Smooth muscle cell (in vitro differentiated cells): ENCODE measurements around the gene TMEM109. TPM values are rescaled to one million over a fixed set of nuclear protein-coding genes. Genes with fewer than 3 reads are reported as not detected.

ENCODE experiments used
- DNase-seq: peaks from one replicate; lab custom pipeline; 2025; ENCODE audit not compliant: unreplicated experiment; lab: John Stamatoyannopoulos, UW
- H2AFZ ChIP-seq: fragments of 200-600 bp; sonication (generic); 2 replicates; pipeline ENCODE4 v1.6.0; 2016; ENCODE audit warnings: antibody characterized with exemption, low read depth, mild to moderate bottlenecking
- H3F3A ChIP-seq: fragments of 200-600 bp; sonication (generic); 2 replicates; pipeline ENCODE4 v1.6.0; 2017; ENCODE audit warnings: antibody characterized with exemption, low read depth
- H3K27ac ChIP-seq: fragments of 200-600 bp; sonication (generic); 2 replicates; pipeline ENCODE4 v1.5.1; 2016; ENCODE audit warnings: low read depth, mild to moderate bottlenecking
- H3K27me3 ChIP-seq: fragments of 200-600 bp; sonication (generic); 2 replicates; pipeline ENCODE4 v1.6.1; 2016; ENCODE audit warnings: low read depth, mild to moderate bottlenecking
- H3K36me3 ChIP-seq: fragments of 200-600 bp; sonication (generic); 2 replicates; pipeline ENCODE4 v1.5.1; 2016; ENCODE audit warnings: low read depth
- H3K4me1 ChIP-seq: fragments of 200-600 bp; sonication (generic); 2 replicates; pipeline ENCODE4 v1.5.1; 2016; ENCODE audit warnings: low read depth
- H3K4me2 ChIP-seq: fragments of 200-600 bp; sonication (generic); 2 replicates; pipeline ENCODE4 v1.6.0; 2016; ENCODE audit warnings: mild to moderate bottlenecking
- H3K4me3 ChIP-seq: fragments of 200-600 bp; sonication (generic); 2 replicates; pipeline ENCODE4 v1.5.1; 2016; ENCODE audit warnings: mild to moderate bottlenecking
- H3K79me2 ChIP-seq: fragments of 200-600 bp; sonication (generic); 2 replicates; pipeline ENCODE4 v1.6.0; 2016; ENCODE audit warnings: low read depth, mild to moderate bottlenecking
- H3K9ac ChIP-seq: fragments of 200-600 bp; sonication (generic); 2 replicates; pipeline ENCODE4 v1.6.0; 2016; ENCODE audit warnings: low read depth
- H3K9me3 ChIP-seq: fragments of 200-600 bp; sonication (generic); replicated peaks from 2 replicates; pipeline ENCODE4 v1.5.1; 2016; ENCODE audit warnings: low read depth
- H4K20me1 ChIP-seq: fragments of 200-600 bp; sonication (generic); 2 replicates; pipeline ENCODE4 v1.6.0; 2016; ENCODE audit warnings: low read depth
- WGBS: methylation state at CpG from one replicate; pipeline ENCODE4 v1.1.7; 2016; ENCODE audit warnings: low lambda C conversion rate; 5-methylcytosine and 5-hydroxymethylcytosine counted together
- polyA plus RNA-seq: library from polyadenylated mRNA; unstranded; fragments of >200 nt; fragmentation: Nextera tagmentation; extraction: Ambion mirVana; gene quantifications from 2 replicates; pipeline ENCODE4 v1.2.1, GENCODE V29; 2016
- total RNA-seq: library from RNA; depleted of rRNA; stranded (reverse); fragments of >200 nt; gene quantifications from 2 replicates; pipeline ENCODE4 v1.2.3, GENCODE V29; 2014
- TF ChIP-seq, protein P1 (sequence below): fragments of 200-600 bp; sonication (generic); IDR thresholded peaks from 2 replicates; pipeline ENCODE4 v1.5.1; 2017; ENCODE audit warnings: borderline replicate concordance, mild to moderate bottlenecking, antibody characterized with exemption; ENCODE audit not compliant: insufficient read depth, poor library complexity, severe bottlenecking

TMEM109 gene
- total and polyA plus RNA-seq, 2 experiments from 2014 or later, result 19.8 to 107 TPM

GRCh38 chr11:60930394-60930793 is 16.4 kb downstream of the TMEM109 start:
- peaks cover 3% of the 10 kb centered on the region for H3K36me3 ChIP-seq
- H3K27ac ChIP-seq, result no peak overlapping the region
- no peaks in the 10 kb centered on the region for H3K27me3 ChIP-seq
- H3K4me3 ChIP-seq, result no peak overlapping the region
- H3F3A ChIP-seq, result no peaks in the 10 kb centered on the region
- TF ChIP-seq, protein P1, sequence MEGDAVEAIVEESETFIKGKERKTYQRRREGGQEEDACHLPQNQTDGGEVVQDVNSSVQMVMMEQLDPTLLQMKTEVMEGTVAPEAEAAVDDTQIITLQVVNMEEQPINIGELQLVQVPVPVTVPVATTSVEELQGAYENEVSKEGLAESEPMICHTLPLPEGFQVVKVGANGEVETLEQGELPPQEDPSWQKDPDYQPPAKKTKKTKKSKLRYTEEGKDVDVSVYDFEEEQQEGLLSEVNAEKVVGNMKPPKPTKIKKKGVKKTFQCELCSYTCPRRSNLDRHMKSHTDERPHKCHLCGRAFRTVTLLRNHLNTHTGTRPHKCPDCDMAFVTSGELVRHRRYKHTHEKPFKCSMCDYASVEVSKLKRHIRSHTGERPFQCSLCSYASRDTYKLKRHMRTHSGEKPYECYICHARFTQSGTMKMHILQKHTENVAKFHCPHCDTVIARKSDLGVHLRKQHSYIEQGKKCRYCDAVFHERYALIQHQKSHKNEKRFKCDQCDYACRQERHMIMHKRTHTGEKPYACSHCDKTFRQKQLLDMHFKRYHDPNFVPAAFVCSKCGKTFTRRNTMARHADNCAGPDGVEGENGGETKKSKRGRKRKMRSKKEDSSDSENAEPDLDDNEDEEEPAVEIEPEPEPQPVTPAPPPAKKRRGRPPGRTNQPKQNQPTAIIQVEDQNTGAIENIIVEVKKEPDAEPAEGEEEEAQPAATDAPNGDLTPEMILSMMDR, result no peak
- peaks cover 3% of the 10 kb centered on the region for H4K20me1 ChIP-seq
- no peak for DNase-seq
- H3K79me2 ChIP-seq, result no peaks in the 10 kb centered on the region
- no peaks in the 10 kb centered on the region for H3K9me3 ChIP-seq
- 97% methylated on average over 4 of the region's 4 CpGs for WGBS
- H3K9ac ChIP-seq, result no peak overlapping the region
- no peak overlapping the region for H3K4me2 ChIP-seq
- H3K4me1 ChIP-seq, result peaks cover 6% of the 10 kb centered on the region
- no peak overlapping the region for H2AFZ ChIP-seq

DNA sequence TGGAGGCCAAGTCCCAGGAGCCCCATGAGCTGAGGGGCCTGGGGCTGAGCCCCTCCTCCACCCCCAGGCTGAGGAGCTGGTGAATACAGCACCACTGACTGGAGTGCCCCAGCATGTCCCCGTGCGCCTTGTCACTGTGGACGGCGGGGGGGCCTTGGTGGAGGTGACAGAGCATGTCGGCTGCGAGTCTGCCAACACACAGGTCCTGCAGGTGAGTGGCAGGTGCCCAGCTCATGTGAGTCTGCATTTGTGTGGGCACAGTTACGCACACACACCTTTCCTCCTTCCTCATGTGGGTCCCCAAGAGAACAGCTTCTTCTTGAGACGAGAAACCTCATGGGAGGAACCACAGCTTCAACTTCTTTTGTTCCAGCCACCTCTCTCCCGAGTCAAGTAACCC is 18.0 kb downstream of the TMEM109 start:
- no peak overlapping the region for H3K4me3 ChIP-seq
- H2AFZ ChIP-seq, result no peak overlapping the region
- no peaks in the 10 kb centered on the region for H3K9me3 ChIP-seq
- H3K4me1 ChIP-seq, result no peaks in the 10 kb centered on the region
- H3K27ac ChIP-seq, result no peak overlapping the region
- H4K20me1 ChIP-seq, result no peaks in the 10 kb centered on the region
- peaks cover 3% of the 10 kb centered on the region for H3K36me3 ChIP-seq
- no peak overlapping the region for H3K9ac ChIP-seq
- WGBS, result 96% methylated on average over 9 of the region's 9 CpGs
- TF ChIP-seq, protein P1, result no peak
- no peaks in the 10 kb centered on the region for H3K79me2 ChIP-seq
- DNase-seq, result no peak
- no peak overlapping the region for H3K4me2 ChIP-seq
- H3F3A ChIP-seq, result no peaks in the 10 kb centered on the region
- H3K27me3 ChIP-seq, result no peaks in the 10 kb centered on the region

DNA sequence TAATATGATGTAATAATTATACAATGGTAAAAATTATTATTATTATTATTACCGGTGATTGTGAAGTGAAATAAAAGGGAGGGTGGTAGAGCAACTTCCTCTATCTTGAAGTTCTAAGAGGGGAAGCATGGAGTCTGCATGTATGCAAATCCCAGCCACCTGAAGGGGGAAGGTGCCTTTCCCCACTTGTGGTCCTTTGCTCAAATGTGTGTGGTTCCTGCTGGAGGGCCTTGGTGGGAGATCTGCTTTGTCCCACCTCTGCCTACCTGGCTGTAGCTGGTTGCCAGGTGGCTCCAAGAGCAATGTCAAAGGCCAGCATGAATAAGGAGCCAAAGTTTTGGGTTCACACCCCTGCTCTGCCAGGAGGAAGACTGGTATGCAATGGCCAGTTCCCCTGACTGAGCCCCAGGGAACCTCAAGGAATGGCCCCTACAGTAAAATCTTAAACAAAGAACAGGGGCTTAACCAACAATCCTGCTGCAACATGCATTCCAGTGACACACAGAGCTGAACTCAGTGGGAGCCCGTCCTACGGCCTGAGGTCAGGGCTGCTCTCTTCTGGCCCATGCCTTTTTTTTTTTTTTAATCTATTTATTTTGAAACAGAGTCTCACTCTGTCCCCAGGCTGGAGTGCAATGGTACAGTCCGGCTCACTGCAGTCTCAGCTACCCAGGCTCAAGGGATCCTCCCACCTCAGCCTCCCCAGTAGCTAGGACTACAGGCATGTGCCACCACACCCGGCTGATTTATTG is 18.8 kb downstream of the TMEM109 start:
- Histone ChIP-seq H3K4me1 (no peaks in the 10 kb centered on the region), H3K36me3 (peaks cover 3% of the 10 kb centered on the region), H3K4me2 (no peak overlapping the region), H2AFZ (no peak overlapping the region), H3K79me2 (no peaks in the 10 kb centered on the region), H4K20me1 (no peaks in the 10 kb centered on the region), H3K27ac (no peak overlapping the region), H3K4me3 (no peak overlapping the region), H3K9me3 (no peaks in the 10 kb centered on the region), H3F3A (no peaks in the 10 kb centered on the region), H3K9ac (no peak overlapping the region), H3K27me3 (no peaks in the 10 kb centered on the region)
- WGBS, result 91% methylated on average over 5 of the region's 5 CpGs
- no peak for DNase-seq
- TF ChIP-seq, protein P1, result no peak
